NCI-H345 treated with DMSO at 0.1 percent for 48 hours (cell line): ENCODE results near the gene AGA.

ENCODE experiments used
- DNase-seq: peaks from one replicate; lab custom pipeline; 2025; ENCODE audit not compliant: unreplicated experiment; lab: John Stamatoyannopoulos, UW

AGA gene

DNA sequence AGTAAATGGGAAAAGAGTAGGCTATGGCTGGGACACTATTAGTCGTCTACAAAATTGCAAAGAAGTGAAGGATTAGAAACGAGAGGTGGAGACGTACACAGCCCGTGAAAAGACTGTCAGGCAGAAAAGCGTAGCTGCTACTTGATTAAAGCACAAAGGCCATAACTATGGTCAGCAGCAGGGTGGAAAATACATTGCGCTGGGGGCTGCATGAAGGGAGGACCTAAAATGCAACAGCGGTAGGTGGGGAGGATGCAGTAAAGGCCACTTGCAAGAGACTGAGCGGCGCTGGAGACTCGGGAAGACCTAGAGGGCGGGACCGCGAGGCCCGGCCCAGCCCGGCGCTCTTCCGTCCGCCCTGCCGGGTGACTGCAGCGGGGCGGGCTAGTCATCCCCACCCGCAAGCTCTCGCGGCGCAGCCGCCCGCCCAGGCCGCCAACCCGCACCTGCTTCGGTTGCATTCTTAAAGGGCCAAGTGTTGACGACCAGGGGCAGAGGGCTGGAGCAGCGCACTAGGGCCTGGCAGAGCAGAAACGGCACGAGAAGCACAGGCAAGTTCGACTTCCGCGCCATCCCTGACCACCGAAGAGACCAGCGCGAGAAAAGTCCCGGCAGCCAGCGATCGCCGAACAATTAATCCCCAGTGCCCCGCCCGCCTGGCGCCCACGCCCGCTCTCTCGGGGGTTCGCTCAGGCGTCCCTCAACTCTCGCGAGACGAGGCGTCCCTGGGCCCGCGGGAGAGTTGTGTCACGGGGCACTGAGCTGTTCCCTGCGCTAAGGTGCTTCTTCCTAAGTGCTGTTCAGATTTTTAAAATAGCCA lies at the start of gene AGA:
Gene AGA, minus strand, starts transcription at position 635 of the 820 bp plus-strand sequence. Its CDS starts 62 bp downstream, at position 573.
- peak; percentile 68 for DNase-seq

DNA sequence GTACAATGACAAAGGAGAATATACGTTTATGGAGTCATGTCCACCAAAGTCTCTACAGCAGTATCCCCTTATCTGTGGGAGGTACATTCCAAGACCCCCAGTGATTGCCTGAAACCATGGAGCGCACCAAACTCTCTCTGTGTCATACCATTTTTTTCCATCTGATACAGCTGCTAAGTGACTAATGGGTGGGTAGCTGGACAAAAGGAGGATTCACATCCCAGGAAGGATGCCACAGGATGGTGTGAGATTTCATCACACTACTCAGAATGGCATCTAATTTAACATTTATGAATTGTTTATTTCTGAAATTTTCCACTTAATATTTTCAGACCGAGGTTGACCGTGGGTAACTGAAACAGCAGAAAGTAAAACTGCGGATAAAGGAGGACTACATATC lies 49.8 kb upstream of the AGA start:
- DNase-seq, result no peak

DNA sequence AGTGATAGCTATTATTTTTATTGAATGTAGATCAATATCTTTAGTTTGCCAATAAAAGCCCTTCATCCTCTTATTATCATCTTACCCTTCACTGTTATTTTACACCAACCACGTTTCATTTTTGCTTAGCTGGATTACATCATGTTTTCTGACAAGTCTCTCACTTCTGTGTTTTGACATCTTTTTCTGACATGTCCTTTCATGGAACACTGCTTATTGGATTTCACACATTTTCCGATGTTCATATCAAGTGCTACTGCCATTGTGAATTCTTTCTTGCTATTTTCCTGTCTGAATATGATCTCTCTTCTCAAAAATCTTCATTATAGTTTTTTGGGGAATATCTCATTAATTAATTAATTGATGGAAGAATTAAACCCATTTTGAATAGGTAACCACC lies 48.5 kb upstream of the AGA start:
- DNase-seq, result no peak

DNA sequence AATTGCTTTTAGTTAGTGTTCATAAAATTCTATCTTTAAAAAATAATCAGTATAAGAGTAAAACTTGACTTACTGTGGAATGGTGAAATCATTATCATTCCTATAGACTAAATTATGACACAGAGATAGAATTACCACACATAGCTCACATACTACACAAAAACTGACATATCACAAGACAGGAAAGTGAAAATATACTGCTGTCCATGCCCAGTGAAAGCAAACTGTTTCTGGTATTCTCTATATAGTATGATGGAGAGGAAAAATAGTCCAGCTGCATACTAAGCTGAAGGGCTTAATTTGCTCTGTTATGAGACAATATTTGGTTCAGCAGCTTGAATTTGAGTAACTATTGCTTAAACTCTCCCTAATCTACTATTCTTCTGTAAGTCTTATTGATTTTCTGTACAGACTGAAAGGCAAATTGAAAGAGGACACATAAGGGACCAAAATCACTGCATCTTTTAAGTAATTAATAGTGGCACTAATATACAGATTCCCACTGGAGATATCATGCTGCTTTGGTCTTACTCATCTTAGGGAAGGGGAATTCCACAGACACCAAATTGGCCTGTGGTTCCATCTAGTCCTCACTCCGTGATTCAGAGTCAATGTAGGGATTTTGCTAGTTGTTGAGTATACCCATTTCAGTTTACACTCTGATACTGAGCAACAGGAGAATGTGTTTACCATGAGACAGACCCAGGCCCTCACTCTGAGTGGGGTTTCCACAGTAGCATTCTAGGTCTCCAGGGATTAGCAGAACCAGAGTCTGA lies 47.4 kb upstream of the AGA start:
- no peak for DNase-seq

DNA sequence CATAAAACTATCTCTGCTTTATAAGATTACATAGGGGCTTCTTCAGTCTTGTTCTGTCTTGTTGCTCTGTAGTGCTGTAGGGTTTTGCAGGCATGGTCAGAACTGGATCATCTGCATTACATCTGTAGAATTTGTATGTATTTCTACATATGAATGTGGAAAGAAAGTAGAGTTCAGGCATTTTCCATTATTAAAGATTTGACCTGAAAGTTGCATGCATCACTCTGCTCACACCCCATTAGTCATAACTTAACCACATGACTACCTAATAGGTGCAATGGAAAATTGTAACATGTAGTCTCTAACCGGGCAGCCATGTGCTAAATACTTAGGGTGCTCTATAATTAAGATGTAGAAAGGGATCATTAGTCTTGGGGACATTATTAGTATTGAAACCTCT lies 45.7 kb upstream of the AGA start:
- DNase-seq, result no peak

DNA sequence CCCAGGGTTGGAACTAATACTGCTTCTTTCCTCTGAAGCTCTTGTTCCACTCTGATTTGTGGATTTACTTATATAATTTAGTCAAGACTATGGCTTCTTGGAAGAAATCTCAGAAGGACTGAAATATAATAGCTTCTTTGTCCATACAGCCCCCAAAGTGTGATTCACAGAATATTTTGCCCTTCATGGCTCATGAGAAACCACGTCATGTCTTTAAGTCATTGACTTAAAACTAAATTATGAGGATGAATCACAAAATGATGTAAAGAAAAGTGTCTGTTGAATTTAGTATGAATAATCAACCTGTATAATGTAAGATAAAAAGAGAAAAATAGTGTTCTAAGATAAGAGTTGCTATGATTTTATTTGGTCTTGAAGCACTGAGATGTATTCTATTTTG lies 43.3 kb upstream of the AGA start:
- no peak for DNase-seq

DNA sequence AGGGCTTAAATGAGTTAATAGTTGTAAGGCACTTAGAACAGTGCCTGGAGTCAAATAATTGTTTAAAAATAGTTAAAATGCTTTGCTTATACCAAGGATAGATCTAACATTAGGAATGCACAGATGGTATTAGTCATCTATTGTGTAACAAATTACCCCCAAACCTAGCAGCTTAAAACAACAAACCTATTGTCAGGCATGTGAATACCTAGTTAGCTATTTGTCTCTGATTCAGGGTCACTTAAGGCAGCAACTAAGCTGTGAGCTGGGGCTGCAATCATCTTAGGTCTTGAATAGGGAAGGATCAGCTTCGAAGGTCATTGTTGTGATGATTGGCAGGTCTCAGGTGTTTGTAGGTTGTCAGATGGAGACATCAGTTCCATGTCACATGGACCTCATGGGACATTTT lies 42.4 kb upstream of the AGA start:
- DNase-seq, result no peak

DNA sequence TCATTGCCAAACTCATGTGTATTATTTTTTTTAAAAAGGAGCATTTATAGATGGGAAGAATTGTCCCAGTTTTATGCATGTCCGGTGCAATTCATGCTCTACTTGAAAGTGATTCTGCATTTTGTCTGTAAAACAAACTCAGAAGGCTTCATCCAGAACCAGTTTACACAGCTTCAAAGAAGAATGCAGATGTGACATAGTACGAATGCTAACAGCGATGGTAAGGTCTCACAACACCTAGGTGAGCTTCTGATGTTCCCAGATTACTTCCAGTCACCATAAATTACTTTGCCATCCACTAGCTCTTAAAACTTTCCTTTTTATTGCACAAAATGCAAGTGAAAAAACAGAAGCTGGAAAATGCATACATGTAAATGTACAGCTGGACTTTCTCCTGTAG lies 41.5 kb upstream of the AGA start:
- DNase-seq, result no peak

DNA sequence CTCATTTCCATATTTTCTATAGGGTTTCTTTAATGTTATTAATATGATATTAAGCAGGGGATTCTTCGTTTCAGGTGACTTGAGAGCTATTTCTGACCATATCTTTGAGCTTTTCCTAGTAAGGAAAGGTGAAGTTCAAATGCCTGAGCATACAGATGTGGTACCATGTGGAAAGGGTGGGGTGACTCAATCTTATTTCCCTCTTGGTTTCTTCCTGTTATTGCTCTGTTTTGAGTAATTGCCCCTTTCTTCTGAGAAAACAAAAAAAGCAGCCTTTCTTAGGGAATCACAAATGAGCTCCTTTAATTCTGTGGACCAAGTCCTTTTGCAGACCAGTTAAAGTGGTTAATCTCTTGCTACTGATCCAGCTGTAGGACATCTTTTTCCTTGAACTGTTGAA lies 41.0 kb upstream of the AGA start:
- no peak for DNase-seq

DNA sequence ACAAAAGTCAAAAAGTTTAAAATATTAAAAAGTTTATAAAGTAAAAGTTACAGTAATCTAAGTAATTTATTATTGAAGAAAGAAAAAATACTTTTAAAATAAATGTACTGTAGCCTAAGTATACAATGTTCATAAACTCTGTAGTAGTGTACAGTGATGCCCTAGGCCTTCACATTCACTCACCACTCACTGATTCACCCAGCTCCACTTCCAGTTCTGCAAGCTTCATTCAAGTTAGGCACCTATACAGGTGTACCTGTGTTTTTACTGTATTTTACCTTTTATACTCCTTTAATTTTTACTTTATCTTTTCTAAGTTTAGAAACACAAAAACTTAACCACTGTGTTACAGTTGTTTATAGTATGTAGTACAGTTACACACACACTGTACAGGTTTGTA lies 40.1 kb upstream of the AGA start:
- no peak for DNase-seq

DNA sequence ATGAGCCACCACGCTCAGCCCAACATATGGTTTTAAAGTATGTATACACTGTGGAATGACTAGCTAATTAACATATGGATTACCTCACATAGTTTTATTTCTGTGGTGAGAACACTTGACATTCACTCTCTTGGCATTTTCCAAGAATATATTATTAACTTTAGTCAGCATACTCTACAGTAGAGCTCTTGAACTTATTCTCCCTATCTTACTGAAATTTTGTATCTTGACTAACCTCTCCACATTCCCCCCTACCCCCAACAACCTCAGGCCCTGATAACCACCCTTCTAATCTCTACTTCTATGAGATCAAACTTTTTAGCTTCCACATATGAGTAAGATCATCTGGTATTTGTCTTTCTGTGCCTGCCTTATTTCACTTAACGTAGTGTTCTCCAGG lies 38.6 kb upstream of the AGA start:
- DNase-seq, result no peak

DNA sequence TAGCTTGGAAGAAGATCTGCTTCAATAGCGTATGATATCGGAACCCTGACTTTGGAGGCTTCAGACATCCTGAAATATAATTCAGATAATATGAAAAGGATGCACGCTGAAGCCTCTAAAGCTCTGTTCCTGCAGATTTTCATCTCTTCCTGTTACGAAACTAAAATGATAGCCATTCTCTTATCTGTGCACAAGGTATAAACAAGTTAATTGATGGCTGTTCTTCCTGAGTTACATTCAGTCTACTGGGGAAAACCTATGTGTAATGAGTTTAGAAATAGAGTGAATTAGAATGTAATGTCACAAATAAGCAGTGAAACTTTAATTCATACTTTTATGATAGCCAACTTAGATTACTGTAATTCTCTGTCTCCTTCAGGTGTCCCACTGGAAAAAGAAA lies 36.8 kb upstream of the AGA start:
- DNase-seq, result no peak

DNA sequence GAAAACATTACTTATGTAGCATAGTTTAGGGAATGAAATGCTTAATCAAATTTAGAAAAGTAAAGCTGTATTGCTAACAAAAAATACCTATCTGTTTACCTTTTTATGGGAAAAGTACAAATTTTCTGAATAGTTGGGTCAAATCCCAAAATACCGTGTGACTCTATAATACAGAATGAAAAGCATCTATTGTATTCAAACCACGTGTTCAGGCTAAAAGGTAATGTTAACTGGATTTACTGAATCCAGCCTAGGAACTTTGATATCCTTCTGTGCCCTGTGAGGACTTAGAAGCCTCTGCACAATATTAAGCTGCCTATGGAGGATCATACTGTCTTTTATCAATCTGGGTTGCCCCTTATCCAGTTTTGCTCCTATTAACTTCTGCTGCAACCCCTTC lies 36.3 kb upstream of the AGA start:
- DNase-seq, result no peak

DNA sequence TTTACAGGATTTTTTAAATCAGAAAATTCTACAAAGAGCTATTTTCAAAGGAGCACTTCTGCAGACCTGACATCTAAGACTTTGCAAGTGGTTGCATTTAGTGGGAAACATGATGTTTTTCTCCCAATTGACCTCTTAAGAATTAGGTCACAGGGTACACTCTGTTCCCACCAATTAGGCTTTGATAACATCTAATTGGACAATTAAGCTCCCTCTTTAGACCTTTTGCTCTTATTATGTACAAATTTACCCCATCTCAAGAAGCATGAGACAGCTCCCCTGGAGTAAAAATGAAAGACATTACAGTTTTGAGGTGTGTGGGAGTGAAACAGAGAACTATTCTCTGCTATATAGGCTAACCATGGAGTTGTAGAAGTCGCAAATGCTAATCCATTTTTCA lies 31.8 kb upstream of the AGA start:
- no peak for DNase-seq

DNA sequence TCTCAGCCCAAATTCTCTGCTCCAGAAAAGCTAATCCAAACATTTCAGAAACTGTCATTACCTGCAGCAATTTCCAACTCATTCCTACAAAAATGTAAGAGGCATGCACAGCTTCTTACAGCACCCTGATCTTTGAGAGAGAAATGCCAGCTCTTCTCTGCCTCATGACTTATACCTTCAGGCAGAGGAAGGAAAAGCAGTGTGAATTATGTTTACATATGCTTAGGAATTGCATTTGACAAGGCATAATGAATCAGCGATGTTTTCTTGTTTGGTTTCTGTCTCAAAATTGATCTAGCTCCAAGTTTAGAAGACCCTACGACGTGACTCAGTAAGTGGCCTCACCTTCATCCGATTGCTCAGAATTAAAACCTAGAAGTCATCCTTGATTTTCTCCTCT lies 21.8 kb upstream of the AGA start:
- no peak for DNase-seq

DNA sequence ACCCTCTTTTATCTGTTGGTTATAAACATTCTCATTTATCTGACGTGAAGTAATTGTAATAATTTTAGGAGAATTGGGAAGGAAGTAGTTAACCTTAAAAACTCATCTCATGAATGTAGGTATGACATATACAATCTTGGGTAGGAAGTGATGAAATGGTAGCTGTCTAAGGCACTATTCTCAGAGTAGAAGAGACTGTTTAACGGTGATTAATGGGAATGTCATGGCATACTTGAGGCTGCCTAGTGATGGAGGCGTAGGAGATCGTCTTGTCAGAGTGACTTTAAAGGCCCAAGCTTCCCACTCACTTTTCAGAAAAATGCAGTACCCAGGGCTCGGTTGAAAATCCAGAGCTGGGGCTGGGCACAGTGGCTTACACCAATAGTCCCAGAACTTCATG lies 19.4 kb upstream of the AGA start:
- DNase-seq, result no peak

DNA sequence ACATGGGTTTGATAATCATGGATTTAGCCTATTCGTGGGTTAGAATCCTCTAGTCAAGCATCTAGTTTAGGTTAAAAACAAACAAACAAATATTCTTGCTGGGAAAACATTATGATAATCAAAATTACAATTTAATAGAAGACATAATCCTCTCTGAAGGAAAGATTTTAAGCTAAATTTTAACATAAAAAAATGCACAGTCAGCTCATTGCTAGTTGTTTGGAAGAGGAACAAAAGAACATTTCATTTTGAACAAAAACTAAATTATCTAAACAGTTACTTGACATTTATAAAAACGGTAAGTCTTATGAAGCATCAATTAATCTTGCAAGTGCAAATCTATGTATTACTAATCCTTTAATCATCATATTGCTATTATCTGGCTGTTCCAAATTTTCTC lies 18.2 kb upstream of the AGA start:
- DNase-seq, result no peak

DNA sequence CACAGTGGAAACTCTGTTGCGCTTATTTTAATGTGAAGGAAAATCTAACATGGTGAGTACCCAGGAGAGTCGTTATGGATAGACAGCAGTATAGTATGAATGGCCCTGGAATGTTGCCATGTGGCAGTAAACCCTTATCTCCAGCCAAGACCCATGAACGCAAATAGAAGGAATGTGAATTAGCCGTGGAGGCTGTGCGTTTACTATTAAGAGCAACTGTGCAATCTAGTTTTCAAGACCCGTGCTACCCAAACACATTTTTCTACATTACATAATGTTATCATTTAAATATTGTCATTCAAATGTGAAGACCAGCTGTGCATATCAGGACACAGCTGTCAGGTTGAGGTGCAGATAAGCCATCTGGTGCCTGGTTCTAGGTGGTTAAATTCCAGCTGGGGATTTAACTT lies 13.3 kb upstream of the AGA start:
- DNase-seq, result no peak

DNA sequence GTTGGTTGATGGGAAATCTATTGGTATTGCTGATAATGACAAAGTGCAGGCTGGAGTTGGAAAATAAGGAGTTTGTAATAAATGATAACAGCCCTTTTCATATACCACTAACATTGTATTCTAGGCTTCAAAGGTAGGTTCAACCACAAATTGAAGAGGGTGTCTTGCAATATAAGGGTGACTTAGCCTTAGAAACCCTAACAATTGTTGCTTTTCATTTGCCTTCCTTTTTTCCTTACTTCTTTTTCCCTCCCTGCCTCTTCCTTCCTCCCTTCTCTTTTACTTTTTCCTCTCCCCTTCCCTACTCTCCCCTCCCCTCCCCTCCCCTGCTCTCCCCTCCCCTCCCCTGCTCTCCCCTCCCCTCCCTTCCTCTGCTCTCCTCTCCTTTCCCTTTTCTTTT lies 10.9 kb upstream of the AGA start:
- DNase-seq, result no peak

DNA sequence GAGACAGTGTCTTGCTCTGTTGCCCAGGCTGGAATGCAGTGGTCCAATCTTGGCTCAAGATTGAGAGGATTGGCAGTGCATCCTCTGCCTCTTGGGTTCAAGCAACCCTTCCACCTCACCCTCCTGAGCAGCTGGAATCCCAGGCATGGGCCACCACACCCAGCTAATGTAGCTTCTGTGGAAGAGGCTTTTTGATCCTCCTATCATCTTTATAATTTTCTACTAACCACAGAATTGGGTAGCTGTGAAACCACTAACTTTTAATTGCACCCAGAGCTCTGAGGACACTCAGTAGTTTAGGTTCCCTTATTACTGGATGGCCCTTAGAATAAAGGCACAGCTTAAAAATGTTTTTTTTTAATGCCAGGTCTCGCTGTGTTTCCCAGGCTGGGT lies 8.9 kb upstream of the AGA start:
- DNase-seq, result no peak

DNA sequence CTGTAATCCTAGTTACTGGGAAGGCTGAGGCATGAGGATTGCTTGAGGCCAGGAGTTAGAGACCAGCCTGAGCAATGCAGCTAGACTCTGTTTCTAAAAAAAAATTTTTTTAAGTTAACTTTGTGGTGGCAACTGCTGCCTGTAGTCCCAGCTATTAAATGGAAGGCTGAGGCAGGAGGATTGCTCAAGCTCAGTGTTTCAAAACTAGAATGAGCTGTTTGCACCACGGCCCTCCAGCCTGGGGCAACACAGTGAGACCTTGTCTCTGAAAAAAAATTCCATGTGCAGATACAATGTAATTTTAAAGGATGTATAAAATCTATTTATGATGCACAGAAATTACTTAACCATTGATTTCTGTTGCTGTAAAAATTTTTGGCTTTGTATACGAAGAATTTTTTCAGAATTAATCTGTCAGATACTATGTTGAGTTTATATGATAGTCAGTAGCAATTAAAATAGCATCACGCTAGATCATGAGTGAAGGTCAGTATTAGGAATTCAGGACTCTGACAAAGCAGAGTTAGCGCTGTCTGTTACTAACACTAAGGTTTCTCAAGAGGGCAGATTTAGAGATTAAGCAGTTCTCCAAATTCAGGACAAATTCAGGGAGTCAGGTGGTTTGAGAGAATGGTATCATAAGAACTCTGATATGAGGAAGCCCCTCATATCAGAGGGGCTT lies 8.3 kb upstream of the AGA start:
- DNase-seq, result no peak

DNA sequence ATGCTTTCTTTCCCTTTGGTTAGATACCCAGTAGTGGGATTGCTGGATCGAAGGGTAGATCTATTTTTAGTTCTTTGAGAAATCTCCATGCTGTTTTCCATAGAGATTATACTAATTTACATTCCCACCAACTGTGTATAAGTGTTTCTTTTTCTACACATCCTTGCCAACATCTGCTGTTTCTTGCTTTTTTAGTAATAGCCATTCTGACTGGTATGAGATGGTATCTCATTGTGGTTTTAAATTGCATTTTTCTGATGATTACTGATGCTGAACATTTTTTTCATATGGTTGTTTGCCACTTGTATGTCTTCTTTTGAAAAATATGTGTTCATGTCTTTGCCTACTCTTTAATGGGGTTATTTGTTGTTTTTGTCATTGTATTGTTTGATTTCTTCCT lies 6.6 kb upstream of the AGA start:
- no peak for DNase-seq
